GM19468 (cell line): Measurements from ENCODE around the gene ROR2.

ENCODE experiments used
- ATAC-seq: cut with Tn5 transposase; IDR thresholded peaks from one replicate; pipeline ENCODE4 v1.9.1; 2021; ENCODE audit warnings: mild to moderate bottlenecking, moderate library complexity, moderate number of reproducible peaks; ENCODE audit not compliant: unreplicated experiment; ENCODE audit errors: extremely low read depth

Gene ROR2

GRCh38 chr9:91825422-91825821, 124.6 kb downstream of the ROR2 start:
- ATAC-seq, result no peak

DNA sequence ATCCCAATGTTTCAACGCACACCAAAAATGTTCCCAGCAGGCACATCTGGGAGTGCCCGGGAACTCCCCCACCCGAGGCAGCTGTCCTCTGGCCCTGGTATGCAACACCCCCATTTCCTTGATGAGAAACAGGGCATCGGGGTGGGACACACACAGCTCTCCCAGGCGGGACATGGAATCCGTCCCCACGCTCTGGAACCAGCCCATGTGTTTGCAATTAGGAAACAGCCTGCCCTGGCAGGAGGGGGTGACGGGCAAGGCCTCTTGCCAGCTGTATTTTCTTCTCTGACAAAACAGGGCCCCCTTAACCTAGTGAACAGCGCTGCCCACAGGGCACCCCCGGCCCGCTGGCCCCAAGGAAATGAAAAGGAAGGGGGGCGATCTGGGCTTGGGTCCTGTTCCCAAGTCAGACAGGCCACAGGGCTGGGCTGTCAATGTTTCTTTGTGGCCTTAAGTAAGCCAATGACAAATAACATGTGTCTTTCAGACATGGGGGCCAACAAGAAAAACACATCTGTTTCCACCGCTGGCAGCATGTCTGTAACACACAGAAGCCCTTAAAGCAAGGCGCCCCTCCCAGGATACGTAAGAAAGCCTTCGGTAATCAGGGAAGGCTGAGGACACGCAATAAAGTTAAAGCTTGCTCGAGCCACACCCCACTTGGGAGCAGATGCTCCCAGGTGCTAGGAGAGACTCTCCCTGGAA, 125.3 kb downstream of the ROR2 start:
- ATAC-seq, result no peak

- no peak for ATAC-seq
Measured at GRCh38 chr9:91824151-91824550, 125.9 kb downstream of the ROR2 start.

DNA sequence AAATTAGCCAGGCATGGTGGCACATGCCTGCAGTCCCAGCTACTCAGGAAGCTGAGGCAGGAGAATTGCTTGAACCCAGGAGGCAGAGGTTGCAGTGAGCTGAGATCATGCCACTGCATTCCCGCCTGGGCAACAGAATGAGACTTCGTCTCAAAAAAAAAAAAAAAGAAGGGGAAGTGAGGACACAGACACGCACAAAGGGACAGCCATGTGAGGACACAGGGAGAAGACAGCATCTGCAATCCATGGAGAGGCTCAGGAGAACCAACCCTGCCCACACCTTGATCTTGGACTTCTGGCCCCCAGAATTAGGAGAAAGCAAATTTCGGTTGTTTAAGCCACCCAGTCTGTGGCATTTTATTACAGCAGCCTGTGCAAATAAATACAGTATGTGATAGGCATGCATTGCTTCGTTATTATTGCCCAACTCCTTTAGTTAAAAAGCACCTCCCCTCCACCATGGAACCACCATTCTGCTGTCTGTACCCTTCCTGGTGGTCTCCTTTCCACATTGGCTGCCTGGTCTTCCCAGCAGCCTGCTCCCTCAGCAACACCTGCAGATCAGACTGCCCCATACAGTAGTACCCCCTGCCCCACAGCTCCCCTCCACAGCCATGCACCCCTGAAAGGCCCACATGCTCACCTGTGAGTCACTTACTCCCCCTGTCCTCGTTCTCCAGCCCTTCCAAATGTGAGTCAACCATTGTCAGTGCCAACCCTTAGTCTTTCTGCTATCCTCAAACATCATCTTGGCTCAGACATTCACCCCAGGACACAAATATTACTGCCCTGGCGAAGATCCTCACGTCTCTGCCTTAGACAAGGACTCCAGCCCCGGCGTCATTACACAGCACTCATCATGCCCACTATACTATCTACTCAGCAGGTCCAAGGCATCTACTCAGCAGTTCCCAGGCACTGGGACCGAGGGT, 128.8 kb downstream of the ROR2 start:
- no peak for ATAC-seq

GRCh38 chr9:91820126-91820750, 129.8 kb downstream of the ROR2 start:
- ATAC-seq, result no peak

DNA sequence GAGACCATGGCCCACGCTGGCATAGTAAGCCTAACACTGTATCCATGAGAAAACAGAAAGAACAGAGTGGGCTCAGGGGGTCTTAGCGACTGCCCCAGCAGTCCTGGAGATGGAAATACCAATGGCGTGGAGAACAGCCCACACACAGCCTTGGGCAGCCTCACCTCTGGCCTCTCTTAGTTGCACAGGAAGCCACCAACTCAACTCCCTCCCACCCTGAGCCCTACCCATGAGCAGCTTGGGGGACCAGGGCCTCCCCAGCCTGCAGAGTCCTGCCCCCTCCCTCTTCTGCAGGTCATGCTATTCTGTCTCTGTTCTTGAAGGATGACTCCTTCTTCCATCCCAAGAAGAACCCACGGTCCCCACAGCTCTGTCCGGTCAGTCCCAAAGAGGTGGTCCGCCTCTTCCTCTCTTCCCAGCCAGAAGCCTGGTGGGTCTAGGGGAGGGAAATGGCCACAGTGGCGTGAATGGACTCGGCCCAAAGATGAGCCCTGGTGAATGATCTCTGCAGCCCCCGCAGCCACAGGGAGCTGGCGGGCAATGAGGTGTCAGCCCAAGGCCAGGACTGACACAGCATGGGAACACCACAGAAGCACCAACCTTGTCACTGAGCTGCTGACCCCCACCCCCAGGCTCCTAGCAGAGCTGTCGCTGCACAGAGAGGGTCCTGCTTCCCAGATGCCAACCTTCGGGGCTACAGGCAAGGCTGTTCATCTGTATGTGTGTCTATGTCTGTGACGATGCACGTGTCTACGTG, 131.2 kb downstream of the ROR2 start:
- ATAC-seq, result no peak

- no peak for ATAC-seq
Measured at GRCh38 chr9:91818225-91818585, 131.8 kb downstream of the ROR2 start.

GRCh38 chr9:91817493-91818224, 132.4 kb downstream of the ROR2 start:
- no peak for ATAC-seq

DNA sequence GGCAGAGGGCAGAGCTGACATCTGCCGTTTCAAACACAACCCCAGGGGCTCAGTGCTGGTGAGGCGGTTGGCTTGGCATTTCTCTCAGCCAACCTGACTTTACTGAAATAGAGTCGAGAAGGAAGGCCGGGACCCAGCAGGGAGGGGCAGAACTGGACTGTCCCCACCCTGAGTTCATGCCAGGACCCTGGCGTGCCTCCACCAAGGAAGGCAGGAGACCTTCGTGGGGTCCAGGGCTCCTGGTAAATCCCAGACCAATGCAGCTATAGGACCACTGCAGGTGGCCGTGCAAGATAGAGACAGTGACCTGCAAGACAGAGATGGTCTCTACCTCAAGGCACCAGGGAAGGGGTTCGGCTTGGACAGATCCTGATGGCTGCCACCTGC, 132.9 kb downstream of the ROR2 start:
- ATAC-seq, result no peak

GRCh38 chr9:91816356-91816755, 133.7 kb downstream of the ROR2 start:
- ATAC-seq, result no peak

DNA sequence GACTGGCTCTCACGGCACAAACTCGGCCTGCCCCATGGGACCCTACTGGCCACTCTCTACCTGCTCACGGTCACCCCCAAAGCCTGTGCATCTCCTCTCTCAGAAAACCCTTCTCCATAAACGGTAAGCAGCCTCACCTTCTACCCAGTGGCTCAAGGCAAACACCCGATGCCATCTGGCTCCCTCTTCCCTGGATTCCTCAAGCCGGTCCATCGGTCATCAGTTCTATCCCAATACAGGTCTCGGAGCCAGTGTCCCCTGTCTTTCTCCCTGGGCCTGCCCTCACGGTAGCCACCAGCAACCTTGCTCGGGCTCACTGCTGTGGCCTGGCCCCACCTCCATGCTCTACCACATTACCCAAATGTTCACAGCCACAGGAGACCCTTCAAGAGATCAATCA, 134.1 kb downstream of the ROR2 start:
- ATAC-seq, result no peak

GRCh38 chr9:91814753-91815152, 135.3 kb downstream of the ROR2 start:
- no peak for ATAC-seq

GRCh38 chr9:91814201-91814600, 135.8 kb downstream of the ROR2 start:
- ATAC-seq, result no peak

DNA sequence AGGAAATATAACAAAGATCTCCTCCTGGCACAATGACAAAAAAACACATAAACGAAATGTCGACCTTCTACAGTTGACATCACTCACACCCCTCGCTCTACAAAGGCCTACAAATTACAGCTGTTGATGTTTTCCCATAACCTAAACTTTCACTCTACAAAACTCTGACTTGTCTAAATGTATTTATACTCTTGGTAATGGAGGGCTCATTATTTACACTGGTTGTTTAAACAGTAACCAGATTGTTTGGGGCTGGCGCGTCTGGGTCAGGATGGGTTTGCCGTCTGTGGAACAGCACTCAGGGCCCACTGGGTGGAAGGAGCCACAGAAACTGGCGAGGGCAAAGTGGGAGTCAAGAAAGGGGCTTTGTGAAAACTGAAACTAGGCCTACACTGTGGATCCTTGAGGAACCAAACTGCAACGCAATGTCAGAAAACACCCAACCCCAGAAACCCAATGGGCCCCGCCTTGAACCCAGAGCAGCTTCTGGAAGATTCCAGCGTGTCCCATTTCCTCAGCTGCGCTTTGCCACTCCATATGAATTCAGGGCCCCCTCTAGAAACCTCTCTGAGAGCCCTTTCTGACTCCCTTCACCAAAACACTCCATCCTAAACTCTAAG, 136.7 kb downstream of the ROR2 start:
- no peak for ATAC-seq

DNA sequence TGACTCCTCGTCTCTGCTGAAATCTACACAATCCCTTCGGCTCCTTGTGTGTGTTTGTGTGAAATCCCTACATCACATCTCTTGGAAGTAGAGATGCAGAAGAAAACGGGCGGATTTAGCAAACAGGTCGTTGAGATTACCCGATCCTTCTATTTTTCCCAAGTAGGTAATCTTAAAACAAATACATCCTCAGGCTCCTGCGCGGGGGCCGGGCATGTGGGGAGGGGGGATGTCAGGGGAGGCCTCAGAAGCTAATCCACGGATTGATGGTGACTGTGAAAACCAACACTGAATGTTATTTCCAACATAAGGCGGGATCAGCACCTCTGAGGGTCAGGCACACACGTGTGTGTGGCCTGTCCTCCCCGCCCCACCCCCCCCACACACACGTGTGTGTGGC, 137.8 kb downstream of the ROR2 start:
- no peak for ATAC-seq

- ATAC-seq, result no peak
Measured at GRCh38 chr9:91811024-91811909, 138.8 kb downstream of the ROR2 start.

- no peak for ATAC-seq
Measured at GRCh38 chr9:91810286-91810905, 139.6 kb downstream of the ROR2 start.
